Tibial artery (tissue), 4 donors: ENCODE results near the gene NPHP4.

Source experiments
- DNase-seq, 2 donors: peaks; one replicate each; pipeline ENCODE4 v3.0.0-alpha.2; 2019
- H3K27ac ChIP-seq, 2 donors: fragments of 200-600 bp; sonication (generic) in 1 of 2; 1 replicate in 1 of 2; 2 replicates in 1 of 2; pipeline ENCODE4 v1.5.1; 2018 to 2019; ENCODE audit warnings: mild to moderate bottlenecking in 1 of 2
- H3K27me3 ChIP-seq, 2 donors: fragments of 200-600 bp; sonication (generic) in 1 of 2; one replicate each; pipeline versions ENCODE4 v1.5.1 to v1.6.0; 2016 to 2019
- H3K36me3 ChIP-seq, 3 donors: fragments of 200-600 bp; sonication (generic) in 2 of 3; one replicate each; pipeline ENCODE4 v1.5.1; 2016 to 2019; ENCODE audit warnings: mild to moderate bottlenecking in 2 of 3
- H3K4me1 ChIP-seq, 4 donors: fragments of 200-600 bp; sonication (generic) in 2 of 4; 1 replicate in 3 of 4; 2 replicates in 1 of 4; pipeline ENCODE4 v1.5.1; 2016 to 2019
- H3K4me3 ChIP-seq, 2 donors: fragments of 200-600 bp; sonication (generic) in 1 of 2; 1 replicate in 1 of 2; 2 replicates in 1 of 2; pipeline ENCODE4 v1.5.1; 2018 to 2019; ENCODE audit warnings: mild to moderate bottlenecking in 2 of 2
- H3K9me3 ChIP-seq, 3 donors: fragments of 200-600 bp; sonication (generic) in 1 of 3; one replicate each; pipeline ENCODE4 v1.5.1; 2016 to 2019
- intact Hi-C: fragments of 100-400 bp; cut with DNase I; formaldehyde crosslinking; loops from one replicate; pipeline ENCODE4 v1.15.0; 2023; ENCODE audit warnings: low total_unique reads
- TF ChIP-seq, protein P1 (sequence below), 2 experiments: fragments of 200-600 bp in 1 of 2; fragments of 450-650 bp in 1 of 2; IDR thresholded peaks; one replicate each; pipeline ENCODE4 v1.5.1; 2017 to 2019; ENCODE audit warnings: antibody characterized with exemption in 2 of 2, mild to moderate bottlenecking in 1 of 2, moderate library complexity in 1 of 2

Gene NPHP4

GRCh38 chr1:5950201-5950895, 41.9 kb downstream of the NPHP4 start:
- peaks cover 31 to 81% (median 54%) of the 10 kb centered on the region in 3 donors for H3K36me3 ChIP-seq
- intact Hi-C loops: no loop called here

DNA sequence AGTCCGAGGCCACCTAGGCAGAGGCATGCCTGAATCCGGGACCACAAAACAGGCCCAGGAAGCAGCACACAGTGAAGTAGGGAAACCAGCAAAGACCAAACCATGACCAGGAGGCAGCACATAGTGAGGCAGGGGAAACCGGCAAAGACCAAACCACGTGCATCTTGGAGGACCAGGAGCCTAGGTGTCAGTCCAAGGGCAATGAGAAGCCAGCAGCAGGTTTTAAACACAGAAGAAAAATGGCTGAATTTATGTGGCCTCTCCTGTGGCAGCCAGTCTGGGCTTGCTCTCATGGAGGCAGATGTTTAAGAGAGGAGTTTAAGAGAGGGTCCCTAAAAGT, 42.5 kb downstream of the NPHP4 start:
- Histone ChIP-seq H3K9me3 (no peaks in the 10 kb centered on the region), H3K27me3 (no peaks in the 10 kb centered on the region), H3K36me3 (peaks cover 31 to 82% (median 59%) of the 10 kb centered on the region in 3 donors), H3K4me3 (no peak overlapping the region), H3K27ac (no peak overlapping the region), H3K4me1 (no peaks in the 10 kb centered on the region)
- DNase-seq: no peak
- intact Hi-C loops: no loop called here
- TF ChIP-seq, protein P1, sequence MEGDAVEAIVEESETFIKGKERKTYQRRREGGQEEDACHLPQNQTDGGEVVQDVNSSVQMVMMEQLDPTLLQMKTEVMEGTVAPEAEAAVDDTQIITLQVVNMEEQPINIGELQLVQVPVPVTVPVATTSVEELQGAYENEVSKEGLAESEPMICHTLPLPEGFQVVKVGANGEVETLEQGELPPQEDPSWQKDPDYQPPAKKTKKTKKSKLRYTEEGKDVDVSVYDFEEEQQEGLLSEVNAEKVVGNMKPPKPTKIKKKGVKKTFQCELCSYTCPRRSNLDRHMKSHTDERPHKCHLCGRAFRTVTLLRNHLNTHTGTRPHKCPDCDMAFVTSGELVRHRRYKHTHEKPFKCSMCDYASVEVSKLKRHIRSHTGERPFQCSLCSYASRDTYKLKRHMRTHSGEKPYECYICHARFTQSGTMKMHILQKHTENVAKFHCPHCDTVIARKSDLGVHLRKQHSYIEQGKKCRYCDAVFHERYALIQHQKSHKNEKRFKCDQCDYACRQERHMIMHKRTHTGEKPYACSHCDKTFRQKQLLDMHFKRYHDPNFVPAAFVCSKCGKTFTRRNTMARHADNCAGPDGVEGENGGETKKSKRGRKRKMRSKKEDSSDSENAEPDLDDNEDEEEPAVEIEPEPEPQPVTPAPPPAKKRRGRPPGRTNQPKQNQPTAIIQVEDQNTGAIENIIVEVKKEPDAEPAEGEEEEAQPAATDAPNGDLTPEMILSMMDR (IDR thresholded peaks at IDR 0.05): no peak

More at GRCh38 chr1:5950201-5950895, 41.9 kb downstream of the NPHP4 start:
- DNase-seq: peak; percentile 9 to 11
- no peaks in the 10 kb centered on the region for H3K27me3 ChIP-seq
- TF ChIP-seq, protein P1 (IDR thresholded peaks at IDR 0.05): no peak
- H3K4me1 ChIP-seq: no peaks in the 10 kb centered on the region
- no peaks in the 10 kb centered on the region for H3K9me3 ChIP-seq
- H3K27ac ChIP-seq: no peak overlapping the region
- no peak overlapping the region for H3K4me3 ChIP-seq

- TF ChIP-seq, protein P1 (IDR thresholded peaks at IDR 0.05): no peak
- no peak overlapping the region for H3K27ac ChIP-seq
- intact Hi-C loops: no loop called here
- no peaks in the 10 kb centered on the region for H3K4me1 ChIP-seq
- no peak for DNase-seq
- no peaks in the 10 kb centered on the region for H3K27me3 ChIP-seq
- no peaks in the 10 kb centered on the region for H3K9me3 ChIP-seq
- H3K36me3 ChIP-seq: peaks cover 27 to 82% (median 64%) of the 10 kb centered on the region in 3 donors
- H3K4me3 ChIP-seq: no peak overlapping the region
Measured at GRCh38 chr1:5949085-5949760, 43.0 kb downstream of the NPHP4 start.

GRCh38 chr1:5948681-5949005, 43.6 kb downstream of the NPHP4 start:
- Histone ChIP-seq H3K36me3 (peaks cover 22 to 85% (median 61%) of the 10 kb centered on the region in 3 donors), H3K27ac (no peak overlapping the region), H3K27me3 (no peaks in the 10 kb centered on the region), H3K4me3 (no peak overlapping the region), H3K4me1 (no peaks in the 10 kb centered on the region), H3K9me3 (no peaks in the 10 kb centered on the region)
- TF ChIP-seq, protein P1 (IDR thresholded peaks at IDR 0.05): no peak
- intact Hi-C loops: no loop called here
- no peak for DNase-seq

DNA sequence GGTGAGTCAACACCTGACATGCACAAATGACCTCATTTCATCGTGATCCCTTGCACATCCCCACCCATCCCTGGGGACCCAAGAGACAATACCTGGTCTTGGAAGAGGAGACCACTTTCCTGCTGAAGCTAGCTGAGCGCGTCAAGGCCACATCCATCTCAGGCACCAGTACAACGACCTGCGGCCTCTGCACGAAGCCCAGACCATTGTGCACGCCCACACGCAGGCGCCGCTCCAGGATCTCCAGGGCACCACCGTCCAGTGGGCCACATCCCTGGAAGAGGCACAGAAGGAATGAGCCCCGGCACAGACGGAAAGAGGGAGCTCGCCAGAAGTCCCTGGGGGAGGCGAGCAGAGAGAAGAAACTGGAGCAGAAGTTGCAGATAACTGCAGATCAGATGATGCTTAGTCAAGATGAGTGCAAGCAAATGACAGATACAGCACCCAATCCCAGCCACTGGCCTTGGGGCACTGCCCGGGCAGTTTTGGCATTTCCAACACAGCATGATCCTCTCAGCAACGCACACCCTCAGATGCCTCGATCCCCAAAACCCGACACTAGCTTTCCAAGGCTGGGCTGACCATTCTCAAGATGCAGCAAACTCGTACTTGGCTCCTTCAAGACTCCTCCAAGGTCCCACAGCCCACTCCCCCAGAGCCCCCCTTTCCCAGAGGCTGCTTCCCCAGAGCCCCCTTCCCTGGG, 44.1 kb downstream of the NPHP4 start:
- no peaks in the 10 kb centered on the region for H3K9me3 ChIP-seq
- H3K4me1 ChIP-seq: no peaks in the 10 kb centered on the region
- peaks cover 17 to 79% (median 56%) of the 10 kb centered on the region in 3 donors for H3K36me3 ChIP-seq
- TF ChIP-seq, protein P1 (IDR thresholded peaks at IDR 0.05): no peak
- H3K4me3 ChIP-seq: no peak overlapping the region
- intact Hi-C loops: no loop called here
- no peak overlapping the region for H3K27ac ChIP-seq
- no peaks in the 10 kb centered on the region for H3K27me3 ChIP-seq
- peak; percentile 14 to 42 for DNase-seq
